Lung (tissue), 12 donors: ENCODE data around the gene AEBP1. TPM values are rescaled to one million over a fixed set of nuclear protein-coding genes. Genes with fewer than 3 reads are reported as not detected.

Source experiments
- ATAC-seq: fragments of 200-7000 bp; cut with Tn5 transposase; one replicate; pipeline ENCODE4 v1.9.1; 2020; ENCODE audit warnings: moderate number of reproducible peaks; ENCODE audit not compliant: insufficient read depth, low FRiP score
- DNase-seq, 3 donors: peaks; one replicate each; pipeline ENCODE4 v3.0.0-alpha.2; 2013 to 2017
- H3K27ac ChIP-seq, 2 donors: one replicate each; pipeline ENCODE4 v1.5.1; 2013; ENCODE audit warnings: mild to moderate bottlenecking in 2 of 2, moderate library complexity in 2 of 2, control low read depth in 1 of 2, inconsistent platforms in 1 of 2, low read depth in 1 of 2, low read length in 1 of 2
- H3K27me3 ChIP-seq, 3 donors: one replicate each; pipeline ENCODE4 v1.5.1; 2013; ENCODE audit warnings: low read length in 2 of 3; ENCODE audit not compliant: control insufficient read depth in 3 of 3, insufficient read depth in 3 of 3
- H3K36me3 ChIP-seq, 4 donors: one replicate each; pipeline ENCODE4 v1.5.1; 2013; ENCODE audit warnings: low read length in 4 of 4, mild to moderate bottlenecking in 1 of 4, moderate library complexity in 1 of 4; ENCODE audit not compliant: control insufficient read depth in 4 of 4, insufficient read depth in 4 of 4
- H3K4me1 ChIP-seq, 5 donors: one replicate each; pipeline ENCODE4 v1.5.1; 2013; ENCODE audit warnings: low read length in 5 of 5, mild to moderate bottlenecking in 2 of 5, moderate library complexity in 1 of 5; ENCODE audit not compliant: control insufficient read depth in 5 of 5, insufficient read depth in 5 of 5
- H3K4me3 ChIP-seq: one replicate; pipeline ENCODE4 v1.5.1; 2013; ENCODE audit warnings: mild to moderate bottlenecking, control low read depth, moderate library complexity
- H3K9ac ChIP-seq, 2 donors: one replicate each; pipeline ENCODE4 v1.5.1; 2013; ENCODE audit warnings: low read length in 2 of 2, control low read depth in 1 of 2; ENCODE audit not compliant: insufficient read depth in 1 of 2
- H3K9me3 ChIP-seq, 4 donors: one replicate each; pipeline ENCODE4 v1.5.1; 2013; ENCODE audit warnings: low read length in 3 of 4, mild to moderate bottlenecking in 1 of 4, moderate library complexity in 1 of 4; ENCODE audit not compliant: control insufficient read depth in 4 of 4, insufficient read depth in 3 of 4
- WGBS, 2 donors: extraction: QIAGEN DNeasy Blood & Tissue Kit; methylation state at CpG; one replicate each; pipeline ENCODE4 v1.1.7; 2013; 5-methylcytosine and 5-hydroxymethylcytosine counted together
- polyA plus RNA-seq, 2 donors: library from polyadenylated mRNA; stranded (reverse); fragments of 200-250 nt; gene quantifications; one replicate each; pipeline ENCODE4 v1.2.1, GENCODE V29; 2013
- total RNA-seq, 2 donors: library from RNA; depleted of rRNA in 1 of 2; stranded (reverse); fragments of >200 nt in 1 of 2; gene quantifications; one replicate each; pipeline ENCODE4 v1.2.1, GENCODE V29; 2014 to 2021
- TF ChIP-seq, protein P1 (sequence below): IDR thresholded peaks from 2 replicates; pipeline ENCODE4 v1.5.1; 2012; ENCODE audit warnings: mild to moderate bottlenecking; ENCODE audit errors: control extremely low read depth, extremely low read depth
- donor health status: control.
- donor health status: control.
- donor health status: Bipolar disorder and iron deficiency.
- donor health status: healthy.
- donor health status: DM: yes; HTN: yes; CAD: no.

The AEBP1 gene
- total and polyA plus RNA-seq, 4 donors = 43.4 to 124 (median 68.7) TPM

DNA sequence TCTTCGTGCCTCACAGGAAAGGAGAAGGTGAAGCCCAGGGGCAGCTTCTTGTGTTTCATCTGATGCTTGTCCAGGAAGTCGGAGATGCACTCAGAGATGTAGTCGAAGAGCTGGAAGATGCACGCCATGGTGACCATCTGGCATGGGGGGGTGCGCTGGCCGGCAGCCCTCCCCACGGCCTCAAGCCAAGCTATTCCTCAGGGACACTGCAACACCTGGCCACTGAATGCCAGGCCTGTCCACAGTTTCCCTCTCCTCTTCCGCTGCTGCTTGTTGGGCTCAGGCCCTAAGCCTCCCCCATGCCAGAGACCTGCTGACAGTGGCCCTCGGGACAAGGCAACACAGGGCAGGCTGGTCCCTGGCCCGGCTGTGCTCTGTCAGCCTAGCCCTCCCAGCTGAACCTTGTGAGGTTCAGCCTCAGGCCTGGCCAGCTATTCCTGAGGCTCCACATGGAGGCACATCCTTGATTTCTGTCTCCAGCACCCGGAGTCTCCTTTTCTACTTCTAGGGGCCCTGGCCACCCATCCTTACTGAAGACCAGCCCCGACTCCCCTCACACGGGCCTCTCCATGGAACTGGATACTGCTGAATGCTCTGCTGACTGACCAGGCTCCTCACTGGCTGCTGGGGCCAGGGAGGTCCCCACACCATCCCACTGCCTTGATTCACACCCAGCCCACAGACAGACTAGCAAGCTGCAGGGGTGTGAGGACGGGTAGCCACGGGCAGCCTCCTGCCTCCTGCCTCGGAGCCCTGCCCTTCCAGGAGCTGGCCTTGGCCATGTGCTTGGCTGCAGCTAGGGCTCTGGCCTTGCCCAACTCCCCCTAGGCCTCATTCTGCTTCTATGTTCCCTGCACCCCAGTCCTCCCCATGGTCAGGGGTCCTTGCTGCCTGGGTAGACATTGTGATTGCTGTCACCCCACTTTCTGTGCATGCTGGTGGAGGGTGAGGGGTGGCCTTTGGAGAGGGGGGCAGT is 47.1 kb downstream of the AEBP1 start:
- Histone ChIP-seq H3K36me3 (no peaks in the 10 kb centered on the region), H3K4me1 (peaks cover 0 to 40% (median 21%) of the 10 kb centered on the region in 5 donors), H3K9ac (no peak overlapping the region), H3K27me3 (peaks cover 0 to 3% (median 0%) of the 10 kb centered on the region in 3 donors), H3K27ac (no peak overlapping the region), H3K9me3 (no peaks in the 10 kb centered on the region), H3K4me3 (no peak overlapping the region)
- 88 to 94% methylated on average over 16 of the region's 16 CpGs for WGBS, 2 donors
- TF ChIP-seq, protein P1, sequence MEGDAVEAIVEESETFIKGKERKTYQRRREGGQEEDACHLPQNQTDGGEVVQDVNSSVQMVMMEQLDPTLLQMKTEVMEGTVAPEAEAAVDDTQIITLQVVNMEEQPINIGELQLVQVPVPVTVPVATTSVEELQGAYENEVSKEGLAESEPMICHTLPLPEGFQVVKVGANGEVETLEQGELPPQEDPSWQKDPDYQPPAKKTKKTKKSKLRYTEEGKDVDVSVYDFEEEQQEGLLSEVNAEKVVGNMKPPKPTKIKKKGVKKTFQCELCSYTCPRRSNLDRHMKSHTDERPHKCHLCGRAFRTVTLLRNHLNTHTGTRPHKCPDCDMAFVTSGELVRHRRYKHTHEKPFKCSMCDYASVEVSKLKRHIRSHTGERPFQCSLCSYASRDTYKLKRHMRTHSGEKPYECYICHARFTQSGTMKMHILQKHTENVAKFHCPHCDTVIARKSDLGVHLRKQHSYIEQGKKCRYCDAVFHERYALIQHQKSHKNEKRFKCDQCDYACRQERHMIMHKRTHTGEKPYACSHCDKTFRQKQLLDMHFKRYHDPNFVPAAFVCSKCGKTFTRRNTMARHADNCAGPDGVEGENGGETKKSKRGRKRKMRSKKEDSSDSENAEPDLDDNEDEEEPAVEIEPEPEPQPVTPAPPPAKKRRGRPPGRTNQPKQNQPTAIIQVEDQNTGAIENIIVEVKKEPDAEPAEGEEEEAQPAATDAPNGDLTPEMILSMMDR = no peak
- ATAC-seq (no peak), DNase-seq (no peak)

DNA sequence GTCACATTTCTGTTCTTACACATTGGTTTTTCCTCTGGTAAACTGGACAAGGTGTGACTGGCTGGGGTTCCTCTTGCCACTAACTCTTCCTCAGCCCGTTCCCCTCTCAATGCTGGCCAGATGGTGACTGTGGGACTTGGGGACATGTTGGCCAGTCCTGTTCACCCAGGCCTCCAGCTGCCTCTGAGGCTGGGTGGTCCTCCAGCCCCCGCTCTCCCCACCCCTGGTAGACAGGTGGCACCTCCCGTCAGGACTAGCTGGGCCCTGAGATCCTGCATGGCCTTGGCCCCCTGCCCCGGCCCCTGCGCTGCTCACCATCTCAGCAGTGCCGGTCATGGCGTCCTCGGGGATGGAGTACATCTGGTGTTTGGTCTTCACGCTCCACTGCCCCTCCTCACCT is 47.8 kb downstream of the AEBP1 start:
- DNase-seq (no peak), ATAC-seq (no peak)
- TF ChIP-seq, protein P1 = no peak
- Histone ChIP-seq H3K4me3 (no peak overlapping the region), H3K9me3 (no peaks in the 10 kb centered on the region), H3K4me1 (peaks cover 0 to 33% (median 16%) of the 10 kb centered on the region in 5 donors), H3K27ac (no peak overlapping the region), H3K27me3 (peaks cover 0 to 3% (median 0%) of the 10 kb centered on the region in 3 donors), H3K36me3 (no peaks in the 10 kb centered on the region), H3K9ac (no peak overlapping the region)
- WGBS, 2 donors = 98 to 99% methylated on average over 9 of the region's 9 CpGs

DNA sequence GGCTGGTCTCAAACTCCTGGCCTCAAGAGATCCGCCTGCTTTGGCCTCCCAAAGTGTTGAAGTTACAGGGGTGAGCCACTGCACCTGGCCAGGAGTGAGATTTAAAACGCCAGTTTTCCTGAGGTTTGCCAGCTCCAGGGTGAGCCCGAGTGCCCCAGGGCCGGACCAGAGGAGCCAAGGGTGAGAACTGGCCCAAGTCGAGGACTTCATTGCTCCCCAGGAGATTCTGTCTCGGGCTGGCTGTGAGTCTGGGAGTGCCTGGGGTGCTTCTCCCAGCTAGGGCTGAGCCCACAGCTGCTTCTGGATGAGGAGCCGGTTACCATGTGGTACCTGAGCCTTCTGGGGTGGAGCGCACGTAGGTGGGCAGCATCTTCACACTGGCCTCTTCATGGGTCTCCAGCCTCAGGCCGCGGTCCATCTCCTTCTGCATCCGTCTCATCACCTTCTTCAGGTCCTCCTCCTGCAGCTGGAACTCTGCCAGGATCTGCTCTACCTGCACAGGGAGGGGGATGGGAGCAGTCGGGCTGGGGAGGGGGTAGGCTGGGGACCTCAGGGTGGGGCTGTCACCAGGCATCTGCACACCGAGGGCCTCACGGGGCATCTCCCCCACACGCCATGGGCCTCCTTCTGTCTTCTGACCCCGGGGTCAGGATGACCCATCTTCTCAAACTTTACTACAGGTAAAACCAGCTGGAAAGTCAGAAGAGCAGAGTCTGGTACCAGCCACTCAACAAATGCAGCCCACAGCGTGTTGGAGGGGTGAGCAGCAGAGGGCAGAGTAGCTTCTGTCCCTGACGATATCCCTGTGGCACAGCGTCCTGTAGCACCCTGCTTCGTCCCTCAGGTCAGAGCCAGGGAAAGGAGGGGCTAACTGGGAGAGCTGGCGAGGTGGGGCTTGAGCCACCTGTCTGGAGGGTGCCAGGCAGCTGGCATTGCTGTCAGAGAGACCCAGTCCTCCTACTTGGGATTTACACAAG is 49.1 kb downstream of the AEBP1 start:
- no peak for ATAC-seq
- Histone ChIP-seq H3K9me3 (no peaks in the 10 kb centered on the region), H3K9ac (no peak overlapping the region), H3K27ac (no peak overlapping the region), H3K36me3 (no peaks in the 10 kb centered on the region), H3K27me3 (no peaks in the 10 kb centered on the region), H3K4me1 (peaks cover 0 to 20% (median 8%) of the 10 kb centered on the region in 5 donors), H3K4me3 (no peak overlapping the region)
- TF ChIP-seq, protein P1 = no peak
- WGBS, 2 donors = 85 to 86% methylated on average over 22 of the region's 22 CpGs
- DNase-seq = no peak
